ENCODE measurements around the gene SLC12A5. TPM values are rescaled to one million over a fixed set of nuclear protein-coding genes. Genes with fewer than 3 reads are reported as not detected.

The SLC12A5 gene
- total and polyA plus RNA-seq, 9 of the 15 experiments (the other 6 are each of a cell fraction or from before 2014, with no cell fraction given), result 0.36 to 7.5 (median 2.1) TPM

DNA sequence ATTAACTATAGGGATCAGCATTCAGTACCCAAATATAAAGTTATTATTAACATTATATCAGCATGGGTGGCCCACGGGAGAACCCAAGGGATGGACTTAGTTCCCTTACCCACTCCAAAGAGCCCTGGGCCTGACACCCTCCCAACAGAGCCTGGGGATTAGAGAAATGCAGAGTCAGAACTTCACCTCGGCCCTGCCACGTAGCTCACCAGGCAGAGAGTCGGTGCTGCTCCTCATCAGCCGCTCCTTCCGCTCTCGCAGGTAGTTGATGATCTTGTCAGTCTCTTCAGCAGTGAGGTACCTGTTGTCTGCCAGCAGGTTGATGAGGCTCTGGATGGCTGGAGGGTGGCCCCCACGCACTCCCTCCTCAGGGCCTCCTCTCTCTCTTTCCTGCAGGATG lies 34.1 kb downstream of the SLC12A5 start:
- no peak for ATAC-seq
- no TSS peak for BruUV-seq (replicated peaks)
- no peak overlapping the region for H3K4me2 ChIP-seq (ENCODE audit: insufficient read depth, low read length)
- in situ Hi-C loops (cut with MboI) (no loop called here), intact Hi-C loops (cut with micrococcal nuclease) (no loop called here)
- H3K9me3 ChIP-seq (replicated peaks; ENCODE audit: control insufficient read depth, insufficient read depth, low read depth, low read length), result no peaks in the 10 kb centered on the region
- H3K79me2 ChIP-seq (ENCODE audit: control insufficient read depth, insufficient read depth, low read length), result no peaks in the 10 kb centered on the region
- H3K9me1 ChIP-seq (ENCODE audit: control insufficient read depth, insufficient read depth, low read length), result no peaks in the 10 kb centered on the region
- no peak for FAIRE-seq
- ChIA-PET POLR2A (no interaction called here), CTCF (ENCODE audit: low intra/inter-chr PET ratio) (no interaction called here)
- no peak overlapping the region for H3K27ac ChIP-seq (ENCODE audit: extremely low read depth, low read depth, low read length)
- H3K9ac ChIP-seq (ENCODE audit: insufficient read depth in 1 of 2, low read depth in 2 of 2, low read length in 2 of 2), result no peak overlapping the region
- no peaks in the 10 kb centered on the region for H3K27me3 ChIP-seq (ENCODE audit: control insufficient read depth in 2 of 2, insufficient read depth in 2 of 2, low read length in 2 of 2)
- 91% methylated on average over 7 of the region's 8 CpGs for WGBS (ENCODE audit: insufficient coverage, low coverage, missing lambda C conversion rate)
- H3K4me3 ChIP-seq, result no peak overlapping the region
- H4K20me1 ChIP-seq (replicated peaks; ENCODE audit: control insufficient read depth, insufficient read depth, low read length), result no peaks in the 10 kb centered on the region
- H3K36me3 ChIP-seq (ENCODE audit: control insufficient read depth, insufficient read depth, low read length), result peaks cover 74% of the 10 kb centered on the region
- H3K4me1 ChIP-seq (replicated peaks in 1 of 2; ENCODE audit: control insufficient read depth in 2 of 2, insufficient read depth in 2 of 2, low read length in 2 of 2), result peaks cover 0 to 8% of the 10 kb centered on the region in 2 experiments; a peak in 2 of 5 replicates
- no peak overlapping the region for H2AFZ ChIP-seq (ENCODE audit: low read depth, low read length)
- DNase-seq (ENCODE audit: extremely low read depth in 1 of 4, low spot score in 3 of 4), result no peak
- TF ChIP-seq ZBTB1 (CRISPR knock-in tag; IDR thresholded peaks at IDR 0.05; ENCODE audit: borderline replicate concordance, low read depth) (no peak), HSF4 (CRISPR knock-in tag; IDR thresholded peaks at IDR 0.05; ENCODE audit: borderline replicate concordance) (no peak), ESRRB (CRISPR knock-in tag; IDR thresholded peaks at IDR 0.05; ENCODE audit: borderline replicate concordance) (no peak), POLR2H (tag; IDR thresholded peaks at IDR 0.05; ENCODE audit: low read depth) (no peak), HMGN3 (IDR thresholded peaks at IDR 0.05; ENCODE audit: borderline replicate concordance, extremely low read depth, insufficient read length, low read depth, low read length) (no peak), ZNF586 (CRISPR knock-in tag; conservative IDR thresholded peaks at IDR 0.05) (no peak), SRF (CRISPR knock-in tag; IDR thresholded peaks at IDR 0.05) (no peak)
- TF ChIP-seq, protein P1, sequence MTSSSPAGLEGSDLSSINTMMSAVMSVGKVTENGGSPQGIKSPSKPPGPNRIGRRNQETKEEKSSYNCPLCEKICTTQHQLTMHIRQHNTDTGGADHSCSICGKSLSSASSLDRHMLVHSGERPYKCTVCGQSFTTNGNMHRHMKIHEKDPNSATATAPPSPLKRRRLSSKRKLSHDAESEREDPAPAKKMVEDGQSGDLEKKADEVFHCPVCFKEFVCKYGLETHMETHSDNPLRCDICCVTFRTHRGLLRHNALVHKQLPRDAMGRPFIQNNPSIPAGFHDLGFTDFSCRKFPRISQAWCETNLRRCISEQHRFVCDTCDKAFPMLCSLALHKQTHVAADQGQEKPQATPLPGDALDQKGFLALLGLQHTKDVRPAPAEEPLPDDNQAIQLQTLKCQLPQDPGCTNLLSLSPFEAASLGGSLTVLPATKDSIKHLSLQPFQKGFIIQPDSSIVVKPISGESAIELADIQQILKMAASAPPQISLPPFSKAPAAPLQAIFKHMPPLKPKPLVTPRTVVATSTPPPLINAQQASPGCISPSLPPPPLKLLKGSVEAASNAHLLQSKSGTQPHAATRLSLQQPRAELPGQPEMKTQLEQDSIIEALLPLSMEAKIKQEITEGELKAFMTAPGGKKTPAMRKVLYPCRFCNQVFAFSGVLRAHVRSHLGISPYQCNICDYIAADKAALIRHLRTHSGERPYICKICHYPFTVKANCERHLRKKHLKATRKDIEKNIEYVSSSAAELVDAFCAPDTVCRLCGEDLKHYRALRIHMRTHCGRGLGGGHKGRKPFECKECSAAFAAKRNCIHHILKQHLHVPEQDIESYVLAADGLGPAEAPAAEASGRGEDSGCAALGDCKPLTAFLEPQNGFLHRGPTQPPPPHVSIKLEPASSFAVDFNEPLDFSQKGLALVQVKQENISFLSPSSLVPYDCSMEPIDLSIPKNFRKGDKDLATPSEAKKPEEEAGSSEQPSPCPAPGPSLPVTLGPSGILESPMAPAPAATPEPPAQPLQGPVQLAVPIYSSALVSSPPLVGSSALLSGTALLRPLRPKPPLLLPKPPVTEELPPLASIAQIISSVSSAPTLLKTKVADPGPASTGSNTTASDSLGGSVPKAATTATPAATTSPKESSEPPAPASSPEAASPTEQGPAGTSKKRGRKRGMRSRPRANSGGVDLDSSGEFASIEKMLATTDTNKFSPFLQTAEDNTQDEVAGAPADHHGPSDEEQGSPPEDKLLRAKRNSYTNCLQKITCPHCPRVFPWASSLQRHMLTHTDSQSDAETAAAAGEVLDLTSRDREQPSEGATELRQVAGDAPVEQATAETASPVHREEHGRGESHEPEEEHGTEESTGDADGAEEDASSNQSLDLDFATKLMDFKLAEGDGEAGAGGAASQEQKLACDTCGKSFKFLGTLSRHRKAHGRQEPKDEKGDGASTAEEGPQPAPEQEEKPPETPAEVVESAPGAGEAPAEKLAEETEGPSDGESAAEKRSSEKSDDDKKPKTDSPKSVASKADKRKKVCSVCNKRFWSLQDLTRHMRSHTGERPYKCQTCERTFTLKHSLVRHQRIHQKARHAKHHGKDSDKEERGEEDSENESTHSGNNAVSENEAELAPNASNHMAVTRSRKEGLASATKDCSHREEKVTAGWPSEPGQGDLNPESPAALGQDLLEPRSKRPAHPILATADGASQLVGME (CRISPR knock-in tag; IDR thresholded peaks at IDR 0.05), result no peak
- TF ChIP-seq, protein P2, sequence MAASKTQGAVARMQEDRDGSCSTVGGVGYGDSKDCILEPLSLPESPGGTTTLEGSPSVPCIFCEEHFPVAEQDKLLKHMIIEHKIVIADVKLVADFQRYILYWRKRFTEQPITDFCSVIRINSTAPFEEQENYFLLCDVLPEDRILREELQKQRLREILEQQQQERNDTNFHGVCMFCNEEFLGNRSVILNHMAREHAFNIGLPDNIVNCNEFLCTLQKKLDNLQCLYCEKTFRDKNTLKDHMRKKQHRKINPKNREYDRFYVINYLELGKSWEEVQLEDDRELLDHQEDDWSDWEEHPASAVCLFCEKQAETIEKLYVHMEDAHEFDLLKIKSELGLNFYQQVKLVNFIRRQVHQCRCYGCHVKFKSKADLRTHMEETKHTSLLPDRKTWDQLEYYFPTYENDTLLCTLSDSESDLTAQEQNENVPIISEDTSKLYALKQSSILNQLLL (CRISPR knock-in tag; IDR thresholded peaks at IDR 0.05; ENCODE audit: borderline replicate concordance), result no peak
- TF ChIP-seq, protein P3, sequence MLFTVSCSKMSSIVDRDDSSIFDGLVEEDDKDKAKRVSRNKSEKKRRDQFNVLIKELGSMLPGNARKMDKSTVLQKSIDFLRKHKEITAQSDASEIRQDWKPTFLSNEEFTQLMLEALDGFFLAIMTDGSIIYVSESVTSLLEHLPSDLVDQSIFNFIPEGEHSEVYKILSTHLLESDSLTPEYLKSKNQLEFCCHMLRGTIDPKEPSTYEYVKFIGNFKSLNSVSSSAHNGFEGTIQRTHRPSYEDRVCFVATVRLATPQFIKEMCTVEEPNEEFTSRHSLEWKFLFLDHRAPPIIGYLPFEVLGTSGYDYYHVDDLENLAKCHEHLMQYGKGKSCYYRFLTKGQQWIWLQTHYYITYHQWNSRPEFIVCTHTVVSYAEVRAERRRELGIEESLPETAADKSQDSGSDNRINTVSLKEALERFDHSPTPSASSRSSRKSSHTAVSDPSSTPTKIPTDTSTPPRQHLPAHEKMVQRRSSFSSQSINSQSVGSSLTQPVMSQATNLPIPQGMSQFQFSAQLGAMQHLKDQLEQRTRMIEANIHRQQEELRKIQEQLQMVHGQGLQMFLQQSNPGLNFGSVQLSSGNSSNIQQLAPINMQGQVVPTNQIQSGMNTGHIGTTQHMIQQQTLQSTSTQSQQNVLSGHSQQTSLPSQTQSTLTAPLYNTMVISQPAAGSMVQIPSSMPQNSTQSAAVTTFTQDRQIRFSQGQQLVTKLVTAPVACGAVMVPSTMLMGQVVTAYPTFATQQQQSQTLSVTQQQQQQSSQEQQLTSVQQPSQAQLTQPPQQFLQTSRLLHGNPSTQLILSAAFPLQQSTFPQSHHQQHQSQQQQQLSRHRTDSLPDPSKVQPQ (CRISPR knock-in tag; IDR thresholded peaks at IDR 0.05; ENCODE audit: borderline replicate concordance), result no peak
- TF ChIP-seq, protein P4, sequence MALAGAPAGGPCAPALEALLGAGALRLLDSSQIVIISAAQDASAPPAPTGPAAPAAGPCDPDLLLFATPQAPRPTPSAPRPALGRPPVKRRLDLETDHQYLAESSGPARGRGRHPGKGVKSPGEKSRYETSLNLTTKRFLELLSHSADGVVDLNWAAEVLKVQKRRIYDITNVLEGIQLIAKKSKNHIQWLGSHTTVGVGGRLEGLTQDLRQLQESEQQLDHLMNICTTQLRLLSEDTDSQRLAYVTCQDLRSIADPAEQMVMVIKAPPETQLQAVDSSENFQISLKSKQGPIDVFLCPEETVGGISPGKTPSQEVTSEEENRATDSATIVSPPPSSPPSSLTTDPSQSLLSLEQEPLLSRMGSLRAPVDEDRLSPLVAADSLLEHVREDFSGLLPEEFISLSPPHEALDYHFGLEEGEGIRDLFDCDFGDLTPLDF (CRISPR knock-in tag; IDR thresholded peaks at IDR 0.05), result no peak

All from K562 (cell line).